IgD-negative memory B cell (primary cell): ENCODE results near the gene PVR. TPM values are rescaled to one million over a fixed set of nuclear protein-coding genes. Genes with fewer than 3 reads are reported as not detected.

Experiments used
- H3K27ac Mint-ChIP-seq, 3 donors: one replicate each; pipeline ENCODE4 v1.8.0; 2020 to 2022; ENCODE audit warnings: mild to moderate bottlenecking in 3 of 3, mixed read lengths in 3 of 3, moderate library complexity in 1 of 3
- H3K27me3 Mint-ChIP-seq: one replicate; pipeline ENCODE4 v1.8.0; 2021; ENCODE audit warnings: mixed read lengths
- H3K36me3 Mint-ChIP-seq: one replicate; pipeline ENCODE4 v1.8.0; 2020; ENCODE audit warnings: mild to moderate bottlenecking, mixed read lengths
- H3K4me1 Mint-ChIP-seq, 3 donors: one replicate each; pipeline ENCODE4 v1.8.0; 2020 to 2022; ENCODE audit warnings: mixed read lengths in 3 of 3, mild to moderate bottlenecking in 1 of 3
- H3K4me3 Mint-ChIP-seq, 4 donors: one replicate each; pipeline ENCODE4 v1.8.0; 2020 to 2022; ENCODE audit warnings: mild to moderate bottlenecking in 4 of 4, mixed read lengths in 4 of 4, moderate library complexity in 3 of 4
- H3K9me3 Mint-ChIP-seq, 3 donors: one replicate each; pipeline ENCODE4 v1.8.0; 2020 to 2021; ENCODE audit warnings: mixed read lengths in 3 of 3, mild to moderate bottlenecking in 1 of 3
- polyA plus RNA-seq: library from polyadenylated mRNA; unstranded; fragments of 300-500 nt; fragmentation: Illumina TruSeq; gene quantifications from one replicate; pipeline ENCODE4 v1.2.3, GENCODE V29; 2021

Gene PVR
- polyA plus RNA-seq, 1 donor from 2014 or later: not detected

GRCh38 chr19:44647144-44647543, 3.4 kb downstream of the PVR start:
- no peak overlapping the region for H3K27ac Mint-ChIP-seq
- no peaks in the 10 kb centered on the region for H3K36me3 Mint-ChIP-seq
- H3K9me3 Mint-ChIP-seq: no peaks in the 10 kb centered on the region
- H3K4me3 Mint-ChIP-seq: no peak overlapping the region
- H3K4me1 Mint-ChIP-seq: no peaks in the 10 kb centered on the region
- H3K27me3 Mint-ChIP-seq: peaks cover 13% of the 10 kb centered on the region

GRCh38 chr19:44648631-44649251, 5.0 kb downstream of the PVR start:
- Mint-ChIP-seq H3K4me3 (no peak overlapping the region), H3K36me3 (no peaks in the 10 kb centered on the region), H3K27me3 (peaks cover 9% of the 10 kb centered on the region), H3K27ac (no peak overlapping the region), H3K4me1 (no peaks in the 10 kb centered on the region), H3K9me3 (no peaks in the 10 kb centered on the region)

- H3K36me3 Mint-ChIP-seq: no peaks in the 10 kb centered on the region
- no peak overlapping the region for H3K27ac Mint-ChIP-seq
- peaks cover 4 to 6% (median 5%) of the 10 kb centered on the region in 3 donors for H3K4me1 Mint-ChIP-seq
- H3K27me3 Mint-ChIP-seq: peaks cover 9% of the 10 kb centered on the region
- H3K9me3 Mint-ChIP-seq: no peaks in the 10 kb centered on the region
- no peak overlapping the region for H3K4me3 Mint-ChIP-seq
Observed at GRCh38 chr19:44649578-44650145, 6.0 kb downstream of the PVR start.

- Mint-ChIP-seq H3K9me3 (no peaks in the 10 kb centered on the region), H3K27ac (peak overlapping the region in 1 of 3 donors; percentile 37), H3K36me3 (no peaks in the 10 kb centered on the region), H3K4me1 (peaks cover 7 to 12% (median 9%) of the 10 kb centered on the region in 3 donors), H3K27me3 (no peaks in the 10 kb centered on the region), H3K4me3 (no peak overlapping the region)
Observed at GRCh38 chr19:44653343-44653742, 9.6 kb downstream of the PVR start.

- Mint-ChIP-seq H3K27me3 (no peaks in the 10 kb centered on the region), H3K36me3 (no peaks in the 10 kb centered on the region), H3K4me1 (peaks cover 7 to 12% (median 9%) of the 10 kb centered on the region in 3 donors), H3K27ac (peak overlapping the region in 2 of 3 donors; percentile 25 to 62), H3K4me3 (peak overlapping the region in 2 of 4 donors; percentile 57 to 61), H3K9me3 (no peaks in the 10 kb centered on the region)
Observed at GRCh38 chr19:44653977-44654774, 10.5 kb downstream of the PVR start.

GRCh38 chr19:44657211-44657921, 13.7 kb downstream of the PVR start:
- Mint-ChIP-seq H3K9me3 (no peaks in the 10 kb centered on the region), H3K4me1 (peaks cover 7 to 12% (median 9%) of the 10 kb centered on the region in 3 donors), H3K36me3 (no peaks in the 10 kb centered on the region), H3K27me3 (peaks cover 2% of the 10 kb centered on the region), H3K4me3 (no peak overlapping the region), H3K27ac (peak overlapping the region in 1 of 3 donors; percentile 19)

- no peaks in the 10 kb centered on the region for H3K36me3 Mint-ChIP-seq
- peaks cover 3% of the 10 kb centered on the region for H3K27me3 Mint-ChIP-seq
- peak overlapping the region in 1 of 3 donors; percentile 40 for H3K27ac Mint-ChIP-seq
- H3K9me3 Mint-ChIP-seq: no peaks in the 10 kb centered on the region
- no peak overlapping the region for H3K4me3 Mint-ChIP-seq
- H3K4me1 Mint-ChIP-seq: peaks cover 7 to 12% (median 9%) of the 10 kb centered on the region in 3 donors
Observed at GRCh38 chr19:44658069-44658733, 14.5 kb downstream of the PVR start.

GRCh38 chr19:44660081-44660480, 16.4 kb downstream of the PVR start:
- peaks cover 0 to 2% (median 0%) of the 10 kb centered on the region in 3 donors for H3K9me3 Mint-ChIP-seq
- peaks cover 0 to 5% (median 3%) of the 10 kb centered on the region in 3 donors for H3K4me1 Mint-ChIP-seq
- no peaks in the 10 kb centered on the region for H3K36me3 Mint-ChIP-seq
- peaks cover 5% of the 10 kb centered on the region for H3K27me3 Mint-ChIP-seq
- H3K27ac Mint-ChIP-seq: no peak overlapping the region
- H3K4me3 Mint-ChIP-seq: no peak overlapping the region

GRCh38 chr19:44661205-44661604, 17.5 kb downstream of the PVR start:
- Mint-ChIP-seq H3K4me1 (peaks cover 0 to 5% (median 3%) of the 10 kb centered on the region in 3 donors), H3K27ac (no peak overlapping the region), H3K4me3 (no peak overlapping the region), H3K9me3 (peaks cover 0 to 2% (median 0%) of the 10 kb centered on the region in 3 donors), H3K36me3 (no peaks in the 10 kb centered on the region), H3K27me3 (peaks cover 9% of the 10 kb centered on the region)

GRCh38 chr19:44661904-44662303, 18.2 kb downstream of the PVR start:
- Mint-ChIP-seq H3K36me3 (no peaks in the 10 kb centered on the region), H3K27ac (no peak overlapping the region), H3K9me3 (peaks cover 0 to 2% (median 0%) of the 10 kb centered on the region in 3 donors), H3K4me1 (peaks cover 0 to 5% (median 3%) of the 10 kb centered on the region in 3 donors), H3K27me3 (peaks cover 9% of the 10 kb centered on the region), H3K4me3 (no peak overlapping the region)

GRCh38 chr19:44662691-44663385, 19.1 kb downstream of the PVR start:
- H3K36me3 Mint-ChIP-seq: no peaks in the 10 kb centered on the region
- peaks cover 0 to 2% (median 0%) of the 10 kb centered on the region in 3 donors for H3K9me3 Mint-ChIP-seq
- H3K27me3 Mint-ChIP-seq: peaks cover 9% of the 10 kb centered on the region
- H3K4me1 Mint-ChIP-seq: peaks cover 0 to 1% (median 0%) of the 10 kb centered on the region in 3 donors
- H3K4me3 Mint-ChIP-seq: peak overlapping the region in 1 of 4 donors; percentile 67
- no peak overlapping the region for H3K27ac Mint-ChIP-seq

- Mint-ChIP-seq H3K9me3 (peaks cover 0 to 2% (median 0%) of the 10 kb centered on the region in 3 donors), H3K27ac (no peak overlapping the region), H3K4me1 (no peaks in the 10 kb centered on the region), H3K36me3 (no peaks in the 10 kb centered on the region), H3K4me3 (no peak overlapping the region), H3K27me3 (peaks cover 11% of the 10 kb centered on the region)
Observed at GRCh38 chr19:44663996-44664395, 20.3 kb downstream of the PVR start.

- Mint-ChIP-seq H3K4me1 (no peaks in the 10 kb centered on the region), H3K9me3 (peaks cover 0 to 5% (median 0%) of the 10 kb centered on the region in 3 donors), H3K4me3 (peak overlapping the region in 1 of 4 donors; percentile 13), H3K27me3 (peaks cover 14% of the 10 kb centered on the region), H3K27ac (no peak overlapping the region), H3K36me3 (no peaks in the 10 kb centered on the region)
Observed at GRCh38 chr19:44664976-44665375, 21.3 kb downstream of the PVR start.
